GM18909 (cell line): Measurements from ENCODE around the gene GRIK2.

Experiments
- ATAC-seq: cut with Tn5 transposase; IDR thresholded peaks from one replicate; pipeline ENCODE4 v1.9.1; 2021; ENCODE audit warnings: mild to moderate bottlenecking; ENCODE audit not compliant: unreplicated experiment, poor library complexity

The GRIK2 gene

GRCh38 chr6:101399616-101400162, 6.2 kb downstream of the GRIK2 start:
- ATAC-seq, result no peak

DNA sequence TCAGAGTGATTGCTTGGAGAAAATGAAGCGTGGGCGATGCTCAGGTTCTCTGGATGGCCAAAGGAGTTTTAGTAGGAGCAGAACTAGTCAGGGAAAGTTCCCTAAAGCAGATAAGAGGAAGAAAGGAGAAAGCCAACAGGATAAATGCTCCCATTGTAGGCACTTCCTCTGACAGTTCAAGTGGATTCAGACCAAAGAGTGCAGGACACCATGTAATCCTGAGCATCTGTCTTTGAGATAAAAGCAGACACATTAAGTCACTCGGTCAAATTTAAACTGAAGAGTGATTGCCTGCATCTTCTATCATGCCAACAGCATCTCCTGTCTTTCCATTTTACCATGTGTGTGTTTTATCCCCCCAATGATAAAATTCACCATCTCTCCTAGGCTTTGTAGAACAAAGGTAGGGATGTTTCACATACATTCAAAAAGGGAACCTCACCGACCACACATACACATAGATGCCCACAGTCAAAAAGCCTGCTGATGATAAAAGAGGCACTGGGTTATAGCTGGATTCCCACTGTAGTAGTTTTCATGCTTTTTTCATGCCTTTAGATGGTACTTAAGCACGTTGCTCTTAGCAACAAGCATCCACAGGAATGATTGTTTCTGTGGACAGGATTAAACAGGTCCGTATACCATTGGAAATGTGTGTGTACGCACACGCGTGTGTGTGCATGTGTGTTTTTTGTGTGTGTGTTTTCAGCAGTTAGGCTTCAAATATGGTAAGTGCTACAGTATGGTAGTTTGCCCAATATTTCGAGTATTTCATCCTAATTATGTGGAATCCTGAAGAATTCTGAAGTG, 7.0 kb downstream of the GRIK2 start:
- no peak for ATAC-seq

- no peak for ATAC-seq
Measured at GRCh38 chr6:101401171-101401570, 7.7 kb downstream of the GRIK2 start.

- no peak for ATAC-seq
Measured at GRCh38 chr6:101401792-101402621, 8.5 kb downstream of the GRIK2 start.

DNA sequence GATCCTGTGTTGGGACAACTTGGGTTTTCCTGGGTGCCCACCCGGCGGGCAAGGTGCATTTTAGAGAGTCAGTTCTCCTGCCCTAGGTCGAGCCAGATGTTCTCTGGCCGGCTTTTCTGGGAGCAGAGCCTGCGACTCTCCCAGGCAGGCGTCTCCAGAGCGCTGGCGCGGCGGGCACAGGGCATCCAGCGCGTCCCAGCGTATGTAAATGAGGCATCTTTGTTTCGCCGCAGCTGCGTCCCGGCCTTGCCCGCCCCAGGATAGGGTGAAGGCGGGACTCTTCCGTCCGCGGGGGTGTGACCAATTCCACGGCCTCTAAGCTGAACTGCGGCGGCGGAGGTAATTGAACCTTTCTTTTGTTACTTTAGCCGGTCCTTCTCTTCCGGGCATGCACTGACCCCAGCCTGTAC, 9.1 kb downstream of the GRIK2 start:
- no peak for ATAC-seq

DNA sequence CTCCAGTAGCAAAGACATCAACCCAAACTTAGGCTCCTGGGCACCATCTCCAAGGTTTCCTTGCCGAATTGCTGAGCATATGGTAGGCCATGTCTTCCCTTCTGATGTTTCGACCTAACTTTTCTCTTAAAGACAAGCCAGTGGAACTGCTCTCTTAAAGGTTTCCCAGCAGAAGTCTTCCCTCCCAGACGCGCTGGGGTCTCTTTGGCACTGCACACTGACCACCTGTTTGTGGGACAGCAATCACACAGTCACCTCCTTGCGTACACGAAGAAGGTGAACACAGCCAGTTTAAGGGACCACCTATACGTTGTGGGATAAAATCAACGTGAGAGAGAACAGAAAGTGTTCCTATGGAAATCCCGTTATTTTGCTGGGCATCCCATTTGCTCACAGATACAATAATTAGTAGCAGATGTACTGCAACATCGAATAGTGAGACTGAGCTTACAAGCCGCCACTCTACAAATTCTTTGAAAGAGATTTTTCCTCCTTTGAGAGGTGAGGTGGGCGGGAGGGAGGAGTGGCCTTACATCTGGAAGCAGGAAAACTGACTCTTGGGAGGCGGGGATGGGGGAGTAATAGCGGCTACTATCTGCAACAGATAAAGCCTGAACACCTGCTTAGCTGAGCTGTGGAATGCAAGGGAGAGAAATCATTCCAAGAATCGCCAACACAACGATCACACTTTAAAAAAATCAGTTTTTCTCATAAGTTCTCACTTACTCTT, 9.9 kb downstream of the GRIK2 start:
- no peak for ATAC-seq

GRCh38 chr6:101404775-101405174, 11.3 kb downstream of the GRIK2 start:
- no peak for ATAC-seq

DNA sequence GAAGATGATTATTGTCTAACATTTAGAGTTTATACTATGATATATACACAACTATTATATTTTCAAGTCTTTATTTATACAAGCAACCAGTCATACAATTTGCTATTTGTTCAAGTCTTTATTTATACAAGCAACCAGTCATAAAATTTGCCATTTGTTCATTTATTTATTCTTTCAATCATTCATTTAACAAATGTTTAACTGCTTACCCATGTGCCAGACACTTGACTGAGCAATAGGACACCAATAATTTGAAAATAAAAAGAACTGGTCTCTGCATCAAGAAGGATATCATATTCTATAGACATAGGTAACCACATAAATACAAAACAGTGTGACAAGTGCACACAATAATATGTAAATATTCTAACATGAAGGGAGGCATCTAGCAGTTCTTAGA, 20.3 kb downstream of the GRIK2 start:
- no peak for ATAC-seq

DNA sequence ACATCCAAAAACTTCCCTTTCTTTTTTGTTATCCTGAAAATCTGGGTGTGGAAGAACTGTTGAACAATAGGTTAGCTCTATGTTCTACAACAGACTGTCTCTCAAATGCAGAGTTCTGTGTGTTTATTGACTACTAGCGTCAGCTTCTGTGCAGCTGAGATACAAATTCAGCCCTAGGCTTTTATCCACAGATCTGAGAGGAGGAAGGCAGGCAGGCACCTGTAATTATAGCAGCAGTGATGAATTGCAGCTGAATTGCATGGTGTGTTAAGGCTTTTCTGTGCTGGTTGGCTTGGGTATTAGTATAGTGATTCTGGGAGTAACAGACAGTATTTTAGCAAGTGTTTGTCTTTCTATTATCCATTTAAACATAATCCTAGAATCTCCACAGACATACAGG, 24.4 kb downstream of the GRIK2 start:
- ATAC-seq, result no peak

- ATAC-seq, result no peak
Measured at GRCh38 chr6:101422251-101422650, 28.7 kb downstream of the GRIK2 start.

DNA sequence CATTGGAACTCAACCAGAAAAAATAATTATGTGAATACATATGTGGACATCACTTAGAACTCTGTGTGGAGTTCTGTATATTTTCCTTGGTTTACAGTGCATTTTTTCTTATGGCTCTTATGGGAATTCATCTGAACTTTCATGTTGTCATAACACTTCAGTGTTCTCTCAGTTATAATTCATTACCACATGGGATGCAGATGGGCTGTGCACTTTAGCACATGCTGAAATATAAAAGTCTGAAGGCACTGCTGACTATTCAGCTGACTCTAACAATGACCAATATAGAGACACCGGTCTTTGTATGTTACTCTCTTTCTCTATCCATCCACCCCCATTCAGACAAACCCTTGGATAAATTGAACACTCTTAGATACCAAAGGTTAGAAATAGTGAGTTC, 29.3 kb downstream of the GRIK2 start:
- ATAC-seq, result no peak

DNA sequence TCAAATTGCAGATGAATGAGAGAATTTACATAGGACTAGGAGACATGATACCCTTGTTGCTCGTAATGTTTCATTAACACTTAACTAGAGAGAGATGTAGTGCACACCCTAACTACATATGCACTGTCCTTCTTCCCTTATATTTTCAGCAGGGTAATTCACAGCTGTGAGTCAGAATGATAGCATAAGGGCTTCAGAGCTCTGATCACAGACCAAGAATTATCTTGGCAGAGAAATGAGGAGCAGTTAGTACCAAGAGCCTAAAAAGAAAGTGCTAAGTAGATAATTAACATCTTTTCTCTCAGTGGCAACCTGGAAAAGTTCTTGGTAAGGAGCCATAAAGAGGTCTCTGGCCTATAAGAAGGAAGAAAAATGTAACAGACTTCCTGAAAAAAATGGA, 35.8 kb downstream of the GRIK2 start:
- ATAC-seq, result no peak

GRCh38 chr6:101429845-101430244, 36.3 kb downstream of the GRIK2 start:
- ATAC-seq, result no peak

DNA sequence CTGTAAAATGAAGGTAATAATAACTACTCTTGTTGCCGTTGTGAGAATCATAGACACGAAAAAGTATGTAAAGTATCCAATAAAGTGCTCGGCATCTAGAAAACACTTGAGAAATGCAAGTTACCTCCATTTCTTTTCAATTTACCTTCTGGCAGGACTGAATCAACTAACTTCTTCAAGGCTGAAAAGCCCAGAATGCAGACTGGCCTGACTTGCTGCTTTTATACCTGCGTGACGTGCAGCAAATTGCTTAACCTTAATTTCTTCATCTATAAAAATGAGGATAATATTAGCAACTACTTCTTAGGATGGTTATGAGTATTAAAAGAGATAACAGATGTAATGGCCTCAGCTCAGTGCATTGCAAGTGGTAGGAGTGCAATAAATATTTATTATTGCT, 39.6 kb downstream of the GRIK2 start:
- ATAC-seq, result no peak

GRCh38 chr6:101434601-101435000, 41.1 kb downstream of the GRIK2 start:
- ATAC-seq, result no peak

- no peak for ATAC-seq
Measured at GRCh38 chr6:101435038-101435437, 41.5 kb downstream of the GRIK2 start.

DNA sequence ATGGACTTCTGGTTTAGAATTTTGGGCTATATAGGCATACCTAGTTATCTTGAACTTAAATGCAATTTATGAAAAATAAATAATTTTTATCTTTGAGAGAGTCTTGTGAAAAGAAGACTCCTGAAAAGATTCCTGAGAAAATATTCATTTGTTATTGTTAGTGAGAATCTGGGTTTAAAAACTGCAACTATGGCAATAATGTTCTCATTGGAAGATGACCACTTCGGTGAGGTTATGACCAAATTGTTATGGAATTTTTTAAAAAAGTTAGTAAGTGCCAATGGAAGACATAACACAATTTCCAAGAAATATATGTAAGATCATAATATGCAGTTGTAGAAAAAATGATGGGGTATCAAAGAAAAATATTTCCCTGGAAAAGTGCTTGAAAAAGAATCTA, 46.3 kb downstream of the GRIK2 start:
- ATAC-seq, result no peak

GRCh38 chr6:101443315-101443714, 49.8 kb downstream of the GRIK2 start:
- ATAC-seq, result no peak

DNA sequence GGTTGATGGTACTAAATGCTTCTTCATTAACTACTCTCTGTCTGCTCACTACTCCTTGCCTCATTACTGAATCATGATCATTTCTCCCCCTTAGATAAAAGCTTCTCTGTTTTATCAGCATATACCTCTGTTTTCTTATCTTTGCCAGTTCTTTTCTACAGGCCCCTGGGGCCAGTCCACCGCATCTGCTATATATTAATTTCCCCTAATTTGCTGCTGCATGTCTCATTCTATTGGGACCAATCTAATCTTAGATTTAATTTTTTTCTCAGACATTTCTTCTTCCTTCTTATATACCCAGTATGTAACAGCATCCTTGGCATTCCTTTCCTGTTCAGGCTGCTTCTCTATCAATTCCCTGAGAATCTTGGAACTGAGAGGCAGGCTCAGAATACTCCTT, 51.2 kb downstream of the GRIK2 start:
- ATAC-seq, result no peak

DNA sequence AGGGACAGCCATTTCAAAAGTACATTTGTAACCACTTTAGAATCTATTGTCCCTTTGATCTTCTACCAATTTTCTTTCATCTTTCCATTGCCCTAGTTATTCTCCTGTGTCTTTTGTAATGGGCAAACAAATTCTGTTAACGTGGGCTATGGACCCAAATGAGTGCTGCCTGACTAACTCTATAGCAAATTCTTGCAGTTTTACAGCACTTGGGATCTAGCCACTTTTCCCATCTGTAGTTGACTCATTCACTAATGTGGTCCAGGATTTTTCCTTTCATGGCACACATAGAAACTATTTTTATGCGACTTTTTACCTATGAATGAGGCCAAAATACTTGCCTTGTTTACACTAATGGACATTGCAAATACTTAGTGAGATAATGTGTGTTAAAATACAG, 52.0 kb downstream of the GRIK2 start:
- ATAC-seq, result no peak

DNA sequence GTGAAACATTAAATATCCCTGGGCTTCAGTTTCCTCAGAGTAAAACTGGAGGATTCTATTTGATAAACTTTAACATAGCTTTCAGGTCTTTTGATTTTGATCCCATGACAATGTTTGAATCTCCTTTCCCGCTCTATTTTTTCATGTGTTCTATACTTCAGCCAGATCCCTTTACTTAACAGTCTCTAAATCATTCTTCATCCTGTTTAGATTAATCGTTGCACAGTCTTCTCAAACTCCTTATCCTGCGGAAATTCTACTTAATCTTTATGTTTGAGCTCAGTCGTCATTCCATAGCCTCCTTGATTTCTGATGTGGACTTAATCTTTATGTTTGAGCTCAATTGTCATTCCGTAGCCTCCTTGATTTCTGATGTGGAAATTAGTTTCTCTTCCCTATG, 57.4 kb downstream of the GRIK2 start:
- ATAC-seq, result no peak
